HL-60/S4 treated with retinoic acid at 250 ng/mL for 4 days and 3 days (cell line): ENCODE measurements around the gene CERS4.
"Not testable (repeated sequence)": the region's sequence is repeated elsewhere in the genome, so short reads cannot be mapped to it uniquely, and the experiment has no call there.

Source experiments
- in situ Hi-C: fragments of 300-500 bp; cut with MboI; formaldehyde crosslinking; loops from 2 replicates; pipeline ENCODE4 v1.7.0; 2022; ENCODE audit warnings: low sequenced_read_pairs

CERS4 gene

GRCh38 chr19:8240274-8241229 lies 31.4 kb downstream of the CERS4 start:
- in situ Hi-C loops, result no loop called here

DNA sequence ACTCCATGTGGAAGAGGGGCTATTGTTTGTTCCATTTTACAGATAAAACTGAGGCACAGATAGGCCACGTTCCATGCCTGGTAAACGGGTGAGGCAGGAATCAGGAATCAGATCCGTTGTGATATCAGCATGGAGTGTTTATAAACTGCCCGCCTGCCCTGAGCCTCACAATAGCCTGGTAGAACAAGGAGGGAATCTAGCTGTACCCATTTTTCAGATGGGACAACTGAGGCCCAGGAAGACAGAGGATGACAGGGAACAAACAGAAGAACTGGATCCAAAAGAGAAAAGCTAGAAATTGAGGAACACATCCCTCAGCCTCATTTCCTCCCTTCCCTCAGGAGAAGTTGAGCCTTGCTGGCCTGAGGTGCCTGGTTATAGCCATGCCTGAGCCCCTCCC lies 32.5 kb downstream of the CERS4 start:
- in situ Hi-C loops, result no loop called here

- in situ Hi-C loops, result no loop called here
Measured at GRCh38 chr19:8242211-8242821, 33.1 kb downstream of the CERS4 start.

GRCh38 chr19:8243146-8243545 lies 34.0 kb downstream of the CERS4 start:
- in situ Hi-C loops, result no loop called here

DNA sequence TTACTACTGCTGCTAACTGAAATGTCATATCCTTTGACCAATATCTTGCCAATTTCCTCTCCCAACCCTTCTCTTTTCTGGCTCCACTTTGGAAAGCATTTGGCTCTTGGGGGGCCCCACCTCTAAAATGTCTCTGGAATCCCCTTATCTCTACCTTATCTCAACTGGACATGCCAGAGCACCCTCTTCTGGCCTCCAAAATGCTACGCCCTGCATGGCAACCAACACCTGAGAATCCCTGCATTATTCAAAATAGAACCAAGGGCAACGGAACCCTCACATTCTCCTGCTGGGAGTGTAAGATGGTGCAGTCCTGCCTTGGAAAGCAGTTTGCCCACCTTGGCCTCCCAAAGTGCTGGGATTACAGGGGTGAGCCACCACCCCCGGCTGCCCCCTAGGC lies 35.3 kb downstream of the CERS4 start:
- in situ Hi-C loops, result no loop called here

- in situ Hi-C loops, result no loop called here
Measured at GRCh38 chr19:8245869-8246835, 37.0 kb downstream of the CERS4 start.

- in situ Hi-C loops, result not testable (repeated sequence)
Measured at GRCh38 chr19:8247129-8247890, 38.1 kb downstream of the CERS4 start.

GRCh38 chr19:8248348-8249328 lies 39.5 kb downstream of the CERS4 start:
- in situ Hi-C loops, result no loop called here

- in situ Hi-C loops, result loop anchor here (5.0 kb wide), 1 partner anchor 88 kb away; no protein-coding TSS in a partner anchor
Measured at GRCh38 chr19:8250596-8250995, 41.4 kb downstream of the CERS4 start.

GRCh38 chr19:8251025-8251472 lies 41.9 kb downstream of the CERS4 start:
- in situ Hi-C loops, result loop anchor here (5.0 kb wide), 1 partner anchor 89 kb away; no protein-coding TSS in a partner anchor

DNA sequence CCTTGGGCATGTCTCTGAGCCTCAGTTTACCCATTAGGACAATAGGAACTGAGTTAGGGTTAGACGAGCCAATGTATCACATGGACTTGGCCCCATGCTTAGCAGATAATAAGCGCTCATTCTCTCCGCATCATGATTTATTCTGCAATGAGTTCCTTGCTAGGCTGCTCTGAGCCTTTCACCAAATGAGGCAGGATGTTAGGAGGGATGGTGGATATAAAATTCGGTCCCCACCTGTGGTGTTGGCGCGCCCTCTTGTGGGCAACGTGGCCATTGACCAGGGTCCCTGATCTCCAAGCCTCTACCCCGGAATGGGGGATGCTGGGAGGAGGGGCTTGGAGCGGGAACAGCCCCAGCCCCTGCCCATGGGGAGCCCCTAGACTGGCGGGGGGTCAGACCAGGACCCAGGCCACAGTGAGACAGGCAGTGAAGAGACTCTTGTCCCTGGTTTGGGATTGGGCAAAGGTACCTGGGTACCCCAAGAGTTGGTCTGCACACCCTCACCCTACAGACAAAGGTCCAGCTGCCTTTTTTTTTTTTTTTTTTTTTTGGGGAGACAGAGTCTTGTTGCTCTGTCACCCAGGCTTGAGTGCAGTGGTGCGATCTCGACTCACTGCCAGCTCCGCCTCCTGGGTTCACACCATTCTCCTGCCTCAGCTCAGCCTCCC lies 43.9 kb downstream of the CERS4 start:
- in situ Hi-C loops, result loop anchor here (5.0 kb wide), 1 partner anchor 91 kb away; no protein-coding TSS in a partner anchor

GRCh38 chr19:8253678-8254077 lies 44.5 kb downstream of the CERS4 start:
- in situ Hi-C loops, result loop anchor here (5.0 kb wide), 1 partner anchor 91 kb away; no protein-coding TSS in a partner anchor

DNA sequence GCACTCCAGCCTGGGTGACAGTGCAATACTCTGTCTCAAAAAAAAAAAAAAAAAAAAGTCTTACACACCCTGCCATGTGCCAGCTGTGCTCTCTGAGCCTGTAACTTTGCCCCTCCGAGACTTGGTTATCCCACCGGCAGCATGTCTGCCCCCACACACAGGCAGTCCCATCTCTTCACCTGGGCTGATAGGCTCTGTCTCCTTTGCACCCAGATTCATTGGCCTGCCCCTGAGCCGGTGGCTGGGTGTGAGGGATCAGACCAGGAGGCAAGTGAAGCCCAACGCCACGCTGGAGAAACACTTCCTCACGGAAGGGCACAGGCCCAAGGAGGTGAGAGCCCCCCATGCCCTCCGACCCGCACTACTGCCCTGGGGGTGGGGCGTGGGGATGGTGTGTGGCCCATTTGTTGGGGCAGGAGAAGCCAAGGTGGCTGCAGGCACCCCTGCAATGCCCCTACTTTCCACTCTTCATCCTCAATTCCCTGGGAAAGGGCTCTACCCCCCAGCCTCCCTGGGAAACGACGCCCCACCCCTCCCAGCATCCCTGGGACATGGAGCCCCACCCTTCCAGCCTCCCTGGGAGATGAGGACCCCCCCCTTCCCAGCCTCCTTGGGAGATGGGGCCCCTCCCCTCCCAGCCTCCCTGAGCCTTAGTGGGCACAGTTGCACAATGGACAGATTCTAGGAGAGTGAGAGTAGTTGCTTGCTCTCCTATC lies 45.3 kb downstream of the CERS4 start:
- in situ Hi-C loops, result loop anchor here (5.0 kb wide), 1 partner anchor 92 kb away; no protein-coding TSS in a partner anchor

DNA sequence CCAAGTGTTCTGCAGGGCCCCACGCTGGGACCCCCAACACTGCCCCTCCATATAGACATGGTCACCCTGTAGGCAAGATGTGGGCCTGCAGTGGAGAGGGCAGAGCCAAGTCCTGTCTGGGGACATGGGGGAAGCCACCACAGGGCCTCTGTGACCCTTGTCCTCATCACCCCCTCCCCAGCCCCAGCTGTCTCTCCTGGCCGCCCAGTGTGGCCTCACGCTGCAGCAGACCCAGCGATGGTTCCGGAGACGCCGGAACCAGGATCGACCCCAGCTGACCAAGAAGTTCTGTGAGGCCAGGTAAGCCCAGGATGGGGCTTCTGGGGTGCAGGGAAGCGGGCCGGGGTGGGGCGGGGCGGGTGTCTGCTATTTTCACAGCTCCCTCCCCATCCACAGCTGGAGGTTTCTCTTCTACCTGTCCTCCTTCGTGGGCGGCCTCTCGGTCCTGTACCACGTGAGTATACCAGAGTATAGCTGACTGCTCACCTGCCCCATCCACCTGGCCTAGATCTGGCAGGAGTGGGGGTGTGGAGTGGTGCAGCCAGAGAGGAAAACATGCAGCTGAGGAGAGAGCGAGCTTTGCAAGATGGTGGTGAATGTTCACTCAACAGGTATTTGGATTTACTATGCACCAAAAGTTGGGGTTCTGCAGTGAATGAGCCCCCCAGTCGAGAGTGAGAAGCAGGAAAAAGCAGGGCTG lies 46.4 kb downstream of the CERS4 start:
- in situ Hi-C loops, result no loop called here

GRCh38 chr19:8256276-8257051 lies 47.3 kb downstream of the CERS4 start:
- in situ Hi-C loops, result no loop called here

DNA sequence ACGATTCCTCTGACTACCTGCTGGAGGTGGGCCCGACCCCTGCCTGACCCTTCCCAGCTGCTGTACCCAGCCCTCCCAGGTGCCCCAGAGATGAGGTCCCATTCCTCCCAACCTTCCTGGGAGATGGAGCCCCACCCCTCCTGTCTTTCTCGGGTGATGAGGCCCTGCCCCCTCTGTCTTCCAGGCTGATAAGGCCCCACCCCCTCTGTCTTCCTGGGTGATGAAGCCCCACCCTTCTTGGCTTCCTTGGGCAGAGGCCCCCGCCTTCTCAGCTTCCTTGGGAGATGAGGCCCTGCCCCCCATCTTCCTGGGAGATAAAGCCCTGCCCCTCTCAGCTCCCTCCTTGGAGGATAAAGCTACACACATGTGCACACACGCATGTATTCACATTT lies 47.9 kb downstream of the CERS4 start:
- in situ Hi-C loops, result no loop called here
